Activated T-helper 9 cell treated with anti-CD3 and anti-CD28 coated beads, Interleukin-2, amount 50 U/mL, for 16 hours (primary cell): ENCODE measurements around the gene CCNI2.
"Not testable (repeated sequence)": the region's sequence is repeated elsewhere in the genome, so short reads cannot be mapped to it uniquely, and the experiment has no call there.

ENCODE experiments used
- DNase-seq: peaks from one replicate; pipeline ENCODE4 v3.0.0-alpha.2; 2020; ENCODE audit warnings: low read depth

The CCNI2 gene

DNA sequence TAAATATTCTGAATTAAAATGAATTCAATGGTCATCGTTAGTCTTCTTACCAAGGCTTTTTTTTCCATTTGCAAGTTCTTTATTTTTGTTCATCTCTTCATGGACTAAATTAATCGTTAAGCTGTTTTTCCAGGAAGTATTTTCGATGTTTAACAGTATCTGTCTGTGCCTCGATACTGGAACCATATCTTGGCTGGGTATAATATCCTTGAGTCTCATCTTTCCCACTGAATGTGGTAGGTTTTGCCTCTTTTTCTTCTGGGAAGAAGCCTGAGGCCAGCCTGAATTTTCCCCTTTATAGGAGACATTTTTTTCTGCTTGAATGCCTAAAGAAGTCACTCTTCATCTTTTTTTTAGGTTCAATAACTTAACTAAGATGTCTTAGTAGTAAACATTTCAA is 33.8 kb downstream of the CCNI2 start:
- DNase-seq = no peak

DNA sequence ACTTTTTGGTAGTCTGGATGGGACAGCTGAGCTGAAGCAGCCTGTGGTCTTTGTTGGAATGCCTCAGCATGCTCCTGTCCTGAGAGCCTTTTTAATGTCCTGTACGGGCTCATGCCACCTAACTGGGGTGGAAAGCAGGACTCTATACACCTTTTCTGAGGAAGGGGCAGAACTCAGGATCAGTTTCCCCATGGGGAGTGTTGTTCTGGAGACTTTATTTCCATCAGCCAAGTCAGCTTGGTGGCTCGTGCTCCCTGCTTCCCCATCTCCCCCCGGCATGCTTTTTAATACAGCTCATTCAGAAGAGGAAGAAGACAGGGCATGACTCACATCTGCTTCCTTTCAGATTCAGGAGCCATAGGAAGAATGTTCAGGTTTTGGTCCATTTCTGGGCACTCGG is 34.9 kb downstream of the CCNI2 start:
- no peak for DNase-seq

DNA sequence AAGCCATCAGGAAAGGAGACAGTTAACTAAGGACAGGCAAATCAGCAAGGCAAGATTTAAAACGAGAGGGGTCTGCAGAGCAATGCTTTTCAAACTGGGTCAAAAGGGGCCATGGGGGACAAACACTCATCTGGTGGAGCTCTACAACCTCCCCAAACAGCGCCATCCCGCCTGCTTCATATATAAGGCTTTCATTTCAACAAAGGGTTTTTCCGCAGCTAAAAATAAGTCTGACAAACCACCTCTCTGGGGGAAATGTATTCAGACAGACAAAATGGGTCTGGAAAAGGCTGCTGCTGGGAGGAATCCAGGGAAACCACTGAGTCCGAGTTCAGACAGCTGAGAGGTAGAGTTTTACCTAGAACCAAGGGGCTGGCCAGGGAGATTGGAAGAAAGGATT is 38.1 kb downstream of the CCNI2 start:
- DNase-seq = no peak

- DNase-seq = no peak
Observed at GRCh38 chr5:132785864-132786263, 38.6 kb downstream of the CCNI2 start.

- DNase-seq = no peak
Observed at GRCh38 chr5:132787076-132787475, 39.9 kb downstream of the CCNI2 start.

DNA sequence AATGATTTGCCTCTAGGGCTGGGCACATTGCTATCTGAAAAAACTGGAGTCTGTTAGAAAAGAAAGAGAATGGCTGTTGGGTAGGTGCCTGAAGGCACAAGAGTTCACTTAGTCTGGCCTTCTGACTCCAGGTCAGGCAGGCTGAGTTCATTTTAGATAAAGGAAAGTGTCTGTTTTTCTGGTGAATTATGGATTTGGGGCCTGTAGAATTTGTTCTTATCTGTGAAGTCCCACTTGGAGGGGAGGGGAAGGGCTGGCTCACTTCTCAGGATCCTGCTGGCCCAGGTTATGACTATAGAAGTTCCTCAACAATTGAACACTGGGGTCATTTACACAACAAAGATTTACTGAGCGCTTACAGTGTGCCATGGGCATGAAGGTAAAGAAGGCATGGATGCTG is 41.3 kb downstream of the CCNI2 start:
- no peak for DNase-seq

DNA sequence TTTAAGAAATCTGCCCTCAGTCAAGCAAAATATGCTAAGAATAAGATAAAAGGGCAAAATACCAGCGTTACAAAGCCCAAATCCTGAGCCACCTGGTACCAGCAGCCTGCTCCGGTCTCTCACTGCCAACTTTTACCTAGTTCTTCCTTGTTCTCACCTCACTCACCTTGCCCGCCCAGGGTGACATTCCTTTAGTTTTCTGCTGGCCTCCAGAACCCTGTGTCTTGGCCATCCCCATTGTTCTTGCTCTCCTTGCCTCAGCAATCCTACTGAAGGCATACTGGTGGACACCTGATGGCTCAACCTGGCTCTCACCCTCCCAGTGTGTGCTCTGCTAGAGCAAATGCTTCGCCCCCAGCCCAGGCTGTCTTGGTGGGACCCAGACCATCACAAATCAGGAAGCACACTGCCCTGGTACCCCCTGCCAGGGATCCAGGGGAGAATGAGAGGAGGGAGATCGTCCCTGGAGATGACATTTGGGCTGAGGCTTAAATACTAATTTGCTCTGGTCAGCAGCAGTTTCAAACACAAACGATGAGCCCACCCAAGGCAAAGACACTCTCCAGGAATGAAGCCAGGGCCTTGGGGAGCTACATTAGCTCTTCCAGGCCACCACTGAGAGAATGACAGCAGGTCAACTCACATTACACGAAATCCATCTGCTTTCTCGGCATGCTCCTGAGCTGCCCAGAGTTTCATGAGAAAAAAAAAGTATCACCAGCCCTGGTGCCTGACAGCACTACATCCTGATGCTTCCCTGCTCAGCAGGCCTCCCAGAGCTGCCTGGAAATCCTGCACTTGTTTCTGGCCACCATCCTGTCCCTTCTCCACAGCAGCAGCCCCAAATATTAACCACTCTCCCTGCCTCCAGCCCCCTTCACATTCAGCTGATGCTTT is 42.0 kb downstream of the CCNI2 start:
- DNase-seq = no peak

DNA sequence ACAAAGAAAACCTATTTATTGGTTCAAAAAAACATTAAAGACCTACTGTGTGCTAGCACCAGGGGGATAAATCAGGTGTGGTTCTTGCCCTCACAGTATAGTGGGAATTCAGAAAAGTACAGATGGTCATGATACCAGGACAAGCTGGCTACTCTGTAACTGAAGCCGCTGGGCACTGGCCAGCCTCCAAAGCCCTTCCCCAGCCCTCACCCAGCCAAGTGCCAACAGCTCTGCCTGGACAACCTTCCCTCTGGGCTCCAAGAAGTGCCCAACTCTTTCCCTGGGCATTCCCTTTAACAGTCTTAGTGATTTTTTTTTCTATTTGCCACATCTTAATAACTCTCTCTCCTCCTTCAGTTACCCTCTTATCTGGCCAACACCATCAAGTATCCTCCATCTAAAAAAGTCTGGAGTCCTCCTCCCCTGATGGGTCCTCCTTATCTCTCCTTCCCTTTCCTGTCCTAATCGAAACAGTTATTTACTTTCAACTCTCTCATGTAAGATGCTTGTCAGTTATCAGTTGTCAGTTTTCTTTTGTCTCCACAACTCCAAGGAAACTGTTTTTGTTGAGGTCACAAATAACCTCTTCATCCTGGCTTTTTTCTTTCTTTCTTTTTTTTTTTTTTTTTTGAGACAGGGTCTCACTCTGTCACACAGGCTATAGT is 43.1 kb downstream of the CCNI2 start:
- no peak for DNase-seq

GRCh38 chr5:132791026-132791425 is 43.8 kb downstream of the CCNI2 start:
- DNase-seq = no peak

DNA sequence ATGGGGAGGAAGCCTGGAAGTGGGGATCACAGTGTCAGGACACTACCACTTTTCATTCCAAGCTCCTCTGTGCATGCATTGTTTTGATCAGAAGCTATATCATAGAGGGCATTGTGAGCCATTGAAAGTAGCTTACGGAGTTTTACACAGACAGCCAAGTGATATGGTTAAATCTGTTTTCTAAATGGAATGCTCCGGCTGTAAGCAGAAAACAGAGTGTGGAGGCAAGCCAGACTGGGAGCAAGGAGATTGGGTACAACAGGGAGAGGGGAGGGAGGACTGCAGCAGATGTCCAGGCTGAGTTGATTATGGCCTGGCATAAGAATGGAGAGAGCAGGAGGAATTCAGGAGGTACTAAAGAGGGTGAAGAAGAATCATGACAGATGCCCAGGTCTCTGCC is 50.4 kb downstream of the CCNI2 start:
- no peak for DNase-seq

DNA sequence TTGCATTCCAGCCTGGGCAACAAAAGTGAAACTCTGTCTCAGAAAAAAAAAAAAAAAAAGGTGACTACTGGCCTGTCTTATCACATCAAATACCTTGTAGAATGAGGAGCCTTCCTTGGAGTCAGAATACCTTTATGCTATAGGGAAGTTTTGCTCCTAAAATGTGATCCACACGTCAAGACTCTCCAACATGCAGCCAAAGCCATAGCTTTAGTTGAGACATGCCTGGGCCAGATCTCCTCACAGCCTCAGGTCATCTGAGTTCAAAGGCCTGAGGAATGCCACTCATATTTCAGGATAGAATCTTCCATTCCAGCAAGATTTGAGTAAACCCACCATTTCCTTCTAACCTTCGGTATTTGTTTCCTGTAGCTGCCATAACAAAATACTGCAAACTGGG is 52.2 kb downstream of the CCNI2 start:
- DNase-seq = no peak

DNA sequence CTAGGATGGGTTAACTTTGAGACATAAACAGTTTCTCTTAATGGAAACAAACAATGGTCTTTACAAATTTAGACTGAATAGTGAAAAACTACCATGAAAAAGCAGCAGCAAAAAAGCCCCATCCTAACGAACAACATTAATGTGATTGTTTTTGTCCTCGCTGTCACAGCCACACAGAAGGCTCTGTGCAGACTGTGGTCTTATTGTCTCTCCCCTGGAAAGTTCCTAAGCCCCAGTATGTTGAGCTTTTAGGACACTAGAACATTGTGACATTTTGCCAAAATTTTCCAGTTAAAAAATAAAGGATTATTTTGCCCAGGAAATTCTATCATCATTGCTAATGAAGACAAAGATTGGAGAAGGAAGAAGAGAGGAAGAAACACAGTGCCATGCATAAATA is 53.3 kb downstream of the CCNI2 start:
- DNase-seq = no peak

DNA sequence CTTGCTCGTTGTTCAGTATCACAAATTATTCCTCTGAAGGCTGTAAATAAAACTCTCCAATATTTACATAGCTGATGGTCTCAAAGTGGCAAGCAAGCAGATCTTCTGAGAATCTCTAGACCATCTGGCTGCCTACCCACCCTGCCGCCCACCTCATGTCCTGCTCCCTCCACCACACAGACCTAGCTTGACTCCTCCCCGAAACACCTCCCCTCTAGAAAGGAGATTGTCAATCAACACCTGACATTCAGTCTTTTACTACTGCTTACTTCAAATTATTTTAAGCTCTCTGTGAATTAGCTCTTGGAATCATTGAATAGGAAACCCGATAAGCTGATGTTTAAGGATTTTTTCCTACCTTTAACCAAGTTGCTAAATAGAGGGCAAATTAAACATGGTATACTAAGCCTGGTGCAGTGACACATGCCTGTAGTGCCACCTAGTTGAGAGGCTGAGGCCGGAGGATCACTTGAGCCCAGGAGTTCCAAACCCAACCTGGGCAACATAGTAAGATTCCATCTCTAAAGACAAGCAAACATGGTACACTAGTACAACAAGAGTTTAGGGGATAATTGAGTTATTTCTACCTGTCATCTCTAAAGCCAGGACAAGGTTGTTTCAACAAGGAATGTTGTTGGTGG is 54.9 kb downstream of the CCNI2 start:
- DNase-seq = no peak

GRCh38 chr5:132802685-132803066 is 55.5 kb downstream of the CCNI2 start:
- not testable (repeated sequence) for DNase-seq
